ENCODE data around the gene PEX19.
A peak's percentile ranks its signal among the peaks of the same experiment; 100 is the strongest.
"Not testable (repeated sequence)": the region's sequence is repeated elsewhere in the genome, so short reads cannot be mapped to it uniquely, and the experiment has no call there.

PEX19 gene

GRCh38 chr1:160300173-160300572 is 15.2 kb upstream of the PEX19 start:
- Histone ChIP-seq H3K4me1 (ENCODE audit: control insufficient read depth, insufficient read depth, low read length) (no peaks in the 10 kb centered on the region), H3K27me3 (ENCODE audit: control insufficient read depth, insufficient read depth, low read length) (no peaks in the 10 kb centered on the region), H3K36me3 (ENCODE audit: control insufficient read depth, insufficient read depth, low read length) (peaks cover 5% of the 10 kb centered on the region), H3K9ac (ENCODE audit: low read length) (no peak overlapping the region), H3K4me3 (ENCODE audit: low read length) (no peak overlapping the region), H3K9me3 (ENCODE audit: control insufficient read depth, low read length) (no peaks in the 10 kb centered on the region)

GRCh38 chr1:160296036-160296435 is 11.1 kb upstream of the PEX19 start:
- Histone ChIP-seq H3K4me1 (ENCODE audit: control insufficient read depth, insufficient read depth, low read length) (peaks cover 2% of the 10 kb centered on the region), H3K4me3 (ENCODE audit: low read length) (no peak overlapping the region), H3K36me3 (ENCODE audit: control insufficient read depth, insufficient read depth, low read length) (peaks cover 24% of the 10 kb centered on the region), H3K27me3 (ENCODE audit: control insufficient read depth, insufficient read depth, low read length) (no peaks in the 10 kb centered on the region), H3K9me3 (ENCODE audit: control insufficient read depth, low read length) (no peaks in the 10 kb centered on the region), H3K9ac (ENCODE audit: low read length) (no peak overlapping the region)

DNA sequence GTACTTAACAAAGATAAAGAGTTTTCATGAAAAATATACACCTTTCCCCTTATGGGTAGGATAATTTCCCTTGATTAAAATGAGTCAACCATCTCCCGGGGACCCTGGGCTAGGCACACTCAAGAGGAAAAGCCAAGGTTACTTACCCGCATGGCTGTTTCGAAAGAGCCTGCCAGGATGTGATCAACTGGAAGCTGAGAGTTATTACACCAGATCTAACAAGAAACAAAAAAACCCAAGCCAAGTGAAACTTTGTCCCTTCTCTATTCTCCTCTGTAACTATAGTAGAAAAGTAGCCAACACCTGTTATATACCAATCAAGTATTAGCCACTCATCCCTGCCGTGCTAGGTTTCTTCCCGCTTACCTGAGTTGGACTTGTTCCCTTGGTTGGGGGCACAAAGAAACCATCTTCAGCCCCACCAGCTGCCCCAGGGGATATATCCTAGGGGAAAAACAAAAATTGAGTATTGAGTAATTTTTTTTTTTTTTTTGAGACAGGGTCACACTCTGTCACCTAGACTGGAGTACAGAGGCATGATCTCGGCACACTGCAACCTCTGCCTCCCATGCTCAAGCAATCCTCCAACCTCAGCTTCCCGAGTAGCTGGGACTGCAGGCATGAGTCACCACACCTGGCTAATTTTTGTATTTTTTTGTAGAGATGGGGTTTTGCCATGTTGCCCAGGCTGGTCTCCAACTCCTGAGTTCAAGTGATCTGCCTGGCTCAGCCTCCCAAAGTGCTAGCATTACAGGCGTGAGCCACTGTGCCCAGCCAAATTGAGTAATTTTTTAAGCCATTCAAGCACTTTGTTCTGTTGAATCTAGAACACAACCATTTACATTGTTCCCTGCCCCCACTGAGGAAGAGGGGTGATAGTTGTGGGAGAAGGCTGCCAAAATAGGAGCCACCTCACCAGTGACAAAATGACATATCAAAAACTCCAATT is 8.4 kb upstream of the PEX19 start:
- Histone ChIP-seq H3K9ac (ENCODE audit: low read length) (no peak overlapping the region), H3K36me3 (ENCODE audit: control insufficient read depth, insufficient read depth, low read length) (peaks cover 33% of the 10 kb centered on the region), H3K27me3 (ENCODE audit: control insufficient read depth, insufficient read depth, low read length) (no peaks in the 10 kb centered on the region), H3K9me3 (ENCODE audit: control insufficient read depth, low read length) (no peaks in the 10 kb centered on the region), H3K4me3 (ENCODE audit: low read length) (no peak overlapping the region), H3K4me1 (ENCODE audit: control insufficient read depth, insufficient read depth, low read length) (peaks cover 4% of the 10 kb centered on the region)

- peaks cover 28% of the 10 kb centered on the region for H3K36me3 ChIP-seq (ENCODE audit: control insufficient read depth, insufficient read depth, low read length)
- no peak overlapping the region for H3K9ac ChIP-seq (ENCODE audit: low read length)
- H3K9me3 ChIP-seq (ENCODE audit: control insufficient read depth, low read length), result no peaks in the 10 kb centered on the region
- H3K4me3 ChIP-seq (ENCODE audit: low read length), result no peak overlapping the region
- peaks cover 4% of the 10 kb centered on the region for H3K4me1 ChIP-seq (ENCODE audit: control insufficient read depth, insufficient read depth, low read length)
- no peaks in the 10 kb centered on the region for H3K27me3 ChIP-seq (ENCODE audit: control insufficient read depth, insufficient read depth, low read length)
Measured at GRCh38 chr1:160291248-160292220, 6.6 kb upstream of the PEX19 start.

DNA sequence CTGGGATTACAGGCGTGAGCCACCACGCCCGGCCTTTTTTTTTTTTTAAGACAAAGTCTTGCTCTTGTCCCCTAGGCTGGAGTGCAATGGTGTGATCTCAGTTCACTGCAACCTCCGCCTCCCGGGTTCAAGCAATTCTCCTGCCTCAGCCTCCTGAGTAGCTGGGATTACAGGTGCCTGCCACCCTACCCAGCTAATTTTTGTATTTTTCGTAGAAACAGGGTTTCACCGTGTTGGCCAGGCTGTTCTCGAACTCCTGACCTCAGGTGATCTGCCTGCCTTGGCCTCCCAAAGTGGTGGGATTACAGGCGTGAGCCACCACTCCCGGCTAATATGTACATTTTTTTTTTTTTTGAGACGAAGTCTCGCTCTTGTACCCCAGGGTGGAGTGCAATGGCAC is 2.8 kb upstream of the PEX19 start:
- not testable (repeated sequence) for H3K9ac ChIP-seq (ENCODE audit: low read length); H3K9me3 ChIP-seq (ENCODE audit: control insufficient read depth, low read length); H3K4me3 ChIP-seq (ENCODE audit: low read length); H3K27me3 ChIP-seq (ENCODE audit: control insufficient read depth, insufficient read depth, low read length)
- Histone ChIP-seq H3K4me1 (ENCODE audit: control insufficient read depth, insufficient read depth, low read length) (peaks cover 15% of the 10 kb centered on the region), H3K36me3 (ENCODE audit: control insufficient read depth, insufficient read depth, low read length) (peaks cover 18% of the 10 kb centered on the region)

DNA sequence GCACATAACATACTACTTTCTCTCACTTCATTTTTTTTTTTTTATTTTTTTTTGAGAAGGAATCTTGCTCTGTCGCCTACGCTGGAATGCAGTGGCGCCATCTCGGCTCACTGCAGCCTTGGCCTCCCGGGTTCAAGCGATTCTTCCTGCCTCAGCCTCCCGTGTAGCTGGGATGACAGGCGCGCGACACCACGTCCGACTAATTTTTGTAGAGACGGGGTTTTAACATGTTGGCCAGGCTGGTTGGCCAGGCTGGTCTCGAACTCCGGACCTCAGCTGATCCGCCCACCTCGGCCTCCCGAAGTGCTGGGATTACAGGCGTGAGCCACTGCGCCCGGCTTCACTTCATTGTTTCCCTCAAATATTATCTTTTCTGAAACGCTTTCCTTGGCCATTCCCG is 573 bp upstream of the PEX19 start:
- no peaks in the 10 kb centered on the region for H3K9me3 ChIP-seq (ENCODE audit: control insufficient read depth, low read length)
- H3K36me3 ChIP-seq (ENCODE audit: control insufficient read depth, insufficient read depth, low read length), result peaks cover 3% of the 10 kb centered on the region
- peaks cover 11% of the 10 kb centered on the region for H3K4me1 ChIP-seq (ENCODE audit: control insufficient read depth, insufficient read depth, low read length)
- H3K4me3 ChIP-seq (ENCODE audit: low read length), result no peak overlapping the region
- no peaks in the 10 kb centered on the region for H3K27me3 ChIP-seq (ENCODE audit: control insufficient read depth, insufficient read depth, low read length)
- H3K9ac ChIP-seq (ENCODE audit: low read length), result no peak overlapping the region

GRCh38 chr1:160284220-160284781 is 632 bp downstream of the PEX19 start:
- H3K36me3 ChIP-seq (ENCODE audit: control insufficient read depth, insufficient read depth, low read length), result peaks cover 7% of the 10 kb centered on the region
- no peaks in the 10 kb centered on the region for H3K27me3 ChIP-seq (ENCODE audit: control insufficient read depth, insufficient read depth, low read length)
- peak overlapping the region; percentile 85 for H3K4me3 ChIP-seq (ENCODE audit: low read length)
- peaks cover 11% of the 10 kb centered on the region for H3K4me1 ChIP-seq (ENCODE audit: control insufficient read depth, insufficient read depth, low read length)
- H3K9ac ChIP-seq (ENCODE audit: low read length), result peak overlapping the region; percentile 89
- no peaks in the 10 kb centered on the region for H3K9me3 ChIP-seq (ENCODE audit: control insufficient read depth, low read length)

GRCh38 chr1:160282807-160283206 is 2.1 kb downstream of the PEX19 start:
- Histone ChIP-seq H3K4me1 (ENCODE audit: control insufficient read depth, insufficient read depth, low read length) (peaks cover 11% of the 10 kb centered on the region), H3K27me3 (ENCODE audit: control insufficient read depth, insufficient read depth, low read length) (no peaks in the 10 kb centered on the region), H3K9ac (ENCODE audit: low read length) (no peak overlapping the region), H3K9me3 (ENCODE audit: control insufficient read depth, low read length) (no peaks in the 10 kb centered on the region), H3K36me3 (ENCODE audit: control insufficient read depth, insufficient read depth, low read length) (peaks cover 11% of the 10 kb centered on the region), H3K4me3 (ENCODE audit: low read length) (no peak overlapping the region)

DNA sequence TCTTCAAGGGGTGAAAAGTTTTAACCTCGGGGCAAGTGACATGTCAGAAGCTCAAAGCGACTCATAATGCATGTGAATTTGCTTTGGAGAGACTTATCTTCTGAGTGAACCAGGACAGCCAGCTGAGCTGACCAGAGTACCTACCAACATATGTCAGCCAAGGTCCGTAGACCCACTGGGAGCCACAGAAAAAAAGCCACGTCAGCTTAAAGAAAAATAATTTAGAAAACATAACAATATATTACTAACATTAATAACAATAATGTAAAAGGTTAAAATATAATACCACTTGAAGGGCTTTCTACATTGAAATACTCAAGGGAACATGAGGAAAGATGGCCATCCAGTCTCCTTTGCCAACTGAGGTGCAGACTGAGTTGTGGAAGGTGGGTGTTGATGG is 6.9 kb downstream of the PEX19 start:
- no peak overlapping the region for H3K4me3 ChIP-seq (ENCODE audit: low read length)
- no peaks in the 10 kb centered on the region for H3K9me3 ChIP-seq (ENCODE audit: control insufficient read depth, low read length)
- no peak overlapping the region for H3K9ac ChIP-seq (ENCODE audit: low read length)
- H3K4me1 ChIP-seq (ENCODE audit: control insufficient read depth, insufficient read depth, low read length), result no peaks in the 10 kb centered on the region
- H3K27me3 ChIP-seq (ENCODE audit: control insufficient read depth, insufficient read depth, low read length), result no peaks in the 10 kb centered on the region
- H3K36me3 ChIP-seq (ENCODE audit: control insufficient read depth, insufficient read depth, low read length), result peaks cover 11% of the 10 kb centered on the region

DNA sequence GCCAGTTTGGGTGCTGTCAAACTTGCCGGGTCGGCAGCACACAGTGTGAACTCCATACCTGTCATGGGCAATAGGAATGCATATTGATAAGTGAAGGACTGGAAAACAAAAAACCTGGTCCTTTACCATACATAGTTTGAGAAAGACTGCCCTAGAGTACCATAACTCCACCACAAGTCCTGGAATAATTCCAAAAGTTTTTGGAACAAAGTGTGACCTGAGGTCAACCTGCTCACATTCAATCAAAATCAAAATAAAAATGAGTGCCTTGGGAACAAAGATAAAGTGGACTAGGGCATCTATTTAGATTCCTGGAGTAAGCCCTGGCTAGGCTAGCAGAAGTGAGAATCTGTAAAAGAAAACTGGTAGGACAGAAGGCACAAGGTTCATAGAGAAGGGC is 7.6 kb downstream of the PEX19 start:
- H3K36me3 ChIP-seq (ENCODE audit: control insufficient read depth, insufficient read depth, low read length), result peaks cover 11% of the 10 kb centered on the region
- H3K27me3 ChIP-seq (ENCODE audit: control insufficient read depth, insufficient read depth, low read length), result no peaks in the 10 kb centered on the region

DNA sequence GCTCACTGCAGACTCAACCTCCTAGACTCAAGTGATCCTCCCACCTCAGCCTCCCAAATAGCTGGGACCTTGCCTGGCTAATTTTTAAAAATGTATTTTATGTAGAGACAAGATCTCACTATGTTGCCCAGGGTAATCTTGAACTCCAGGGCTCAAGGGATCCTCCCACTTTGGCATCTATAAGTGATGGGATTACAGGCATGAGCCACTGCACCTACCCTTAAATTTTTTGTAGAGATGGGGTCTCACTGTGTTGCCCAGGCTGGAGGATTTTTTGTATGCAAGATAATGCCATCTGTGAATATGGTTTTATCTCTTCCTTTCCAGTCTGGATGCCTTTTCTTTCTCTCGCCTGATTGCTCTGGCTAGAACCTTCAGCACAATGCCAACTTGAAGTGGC is 13.9 kb downstream of the PEX19 start:
- Histone ChIP-seq H3K4me3 (ENCODE audit: low read length) (no peak overlapping the region), H3K36me3 (ENCODE audit: control insufficient read depth, insufficient read depth, low read length) (no peaks in the 10 kb centered on the region), H3K4me1 (ENCODE audit: control insufficient read depth, insufficient read depth, low read length) (no peaks in the 10 kb centered on the region), H3K9ac (ENCODE audit: low read length) (no peak overlapping the region), H3K9me3 (ENCODE audit: control insufficient read depth, low read length) (no peaks in the 10 kb centered on the region), H3K27me3 (ENCODE audit: control insufficient read depth, insufficient read depth, low read length) (no peaks in the 10 kb centered on the region)

More for the DNA sequence above, 7.6 kb downstream of the PEX19 start:
- no peaks in the 10 kb centered on the region for H3K9me3 ChIP-seq (ENCODE audit: control insufficient read depth, low read length)
- no peak overlapping the region for H3K9ac ChIP-seq (ENCODE audit: low read length)
- no peaks in the 10 kb centered on the region for H3K4me1 ChIP-seq (ENCODE audit: control insufficient read depth, insufficient read depth, low read length)
- no peak overlapping the region for H3K4me3 ChIP-seq (ENCODE audit: low read length)

Data from mucosa of stomach (tissue), 1 donor.